ENCODE measurements around the gene TNNC2.
A peak's percentile ranks its signal among the peaks of the same experiment; 100 is the strongest.

Gene TNNC2

GRCh38 chr20:45840700-45841198, 13.6 kb upstream of the TNNC2 start:
- DNase-seq (ENCODE audit: low read depth), result no peak
- no peak for TF ChIP-seq CTCF (conservative IDR thresholded peaks at IDR 0.05; ENCODE audit: low read depth, low read length)
- H3K4me3 ChIP-seq (ENCODE audit: low read length), result no peak overlapping the region

GRCh38 chr20:45836841-45837240, 9.7 kb upstream of the TNNC2 start:
- TF ChIP-seq CTCF (conservative IDR thresholded peaks at IDR 0.05; ENCODE audit: low read depth, low read length), result no peak
- no peak for DNase-seq (ENCODE audit: low read depth)
- no peak overlapping the region for H3K4me3 ChIP-seq (ENCODE audit: low read length)

- no peak overlapping the region for H3K4me3 ChIP-seq (ENCODE audit: low read length)
- TF ChIP-seq CTCF (conservative IDR thresholded peaks at IDR 0.05; ENCODE audit: low read depth, low read length), result no peak
- no peak for DNase-seq (ENCODE audit: low read depth)
These were observed 8.7 kb upstream of the TNNC2 start for GRCh38 chr20:45835825-45836224.

GRCh38 chr20:45835329-45835765, 8.2 kb upstream of the TNNC2 start:
- no peak overlapping the region for H3K4me3 ChIP-seq (ENCODE audit: low read length)
- no peak for DNase-seq (ENCODE audit: low read depth)
- no peak for TF ChIP-seq CTCF (conservative IDR thresholded peaks at IDR 0.05; ENCODE audit: low read depth, low read length)

- DNase-seq (ENCODE audit: low read depth), result no peak
- peak overlapping the region; percentile 65 for H3K4me3 ChIP-seq (ENCODE audit: low read length)
- no peak for TF ChIP-seq CTCF (conservative IDR thresholded peaks at IDR 0.05; ENCODE audit: low read depth, low read length)
These were observed 7.7 kb upstream of the TNNC2 start for GRCh38 chr20:45834797-45835161.

GRCh38 chr20:45833883-45834796, 7.0 kb upstream of the TNNC2 start:
- no peak for TF ChIP-seq CTCF (conservative IDR thresholded peaks at IDR 0.05; ENCODE audit: low read depth, low read length)
- DNase-seq (ENCODE audit: low read depth), result no peak
- peak overlapping the region; percentile 65 for H3K4me3 ChIP-seq (ENCODE audit: low read length)

Measured in retinal pigment epithelial cell (primary cell).